Thyroid gland (tissue), 4 donors: Measurements from ENCODE around the gene LANCL3. TPM values are rescaled to one million over a fixed set of nuclear protein-coding genes. Genes with fewer than 3 reads are reported as not detected.
A peak's percentile ranks its signal among the peaks of the same experiment; 100 is the strongest.

Experiments
- DNase-seq, 2 donors: peaks; one replicate each; pipeline ENCODE4 v3.0.0-alpha.2; 2019
- H3K27ac ChIP-seq, 3 donors: fragments of 200-600 bp; sonication (generic); 1 replicate in 2 of 3; 2 replicates in 1 of 3; pipeline ENCODE4 v1.5.1; 2016 to 2019; ENCODE audit warnings: mild to moderate bottlenecking in 1 of 3, moderate library complexity in 1 of 3
- H3K27me3 ChIP-seq: fragments of 200-600 bp; sonication (generic); one replicate; pipeline ENCODE4 v1.5.1; 2019
- H3K36me3 ChIP-seq, 2 donors: fragments of 200-600 bp; sonication (generic); one replicate each; pipeline ENCODE4 v1.5.1; 2016 to 2019
- H3K4me1 ChIP-seq, 2 donors: fragments of 200-600 bp; sonication (generic); one replicate each; pipeline ENCODE4 v1.5.1; 2017 to 2019
- H3K4me3 ChIP-seq, 3 donors: fragments of 200-600 bp; sonication (generic); replicated peaks in 1 of 3; 1 replicate in 2 of 3; 2 replicates in 1 of 3; pipeline ENCODE4 v1.5.1; 2016; ENCODE audit warnings: mild to moderate bottlenecking in 1 of 3
- H3K9me3 ChIP-seq: fragments of 200-600 bp; sonication (generic); one replicate; pipeline ENCODE4 v1.5.1; 2017
- POLR2A ChIP-seq, 2 donors: fragments of 450-650 bp; IDR thresholded peaks; one replicate each; pipeline ENCODE4 v1.6.1; 2017; ENCODE audit warnings: antibody characterized with exemption in 2 of 2, mild to moderate bottlenecking in 2 of 2, moderate library complexity in 1 of 2
- WGBS, 2 donors: methylation state at CpG; one replicate each; pipeline ENCODE4 v1.1.5; 2017; 5-methylcytosine and 5-hydroxymethylcytosine counted together
- intact Hi-C: fragments of 100-400 bp; cut with DNase I; formaldehyde crosslinking; loops from one replicate; pipeline ENCODE4 v1.15.1; 2023
- total RNA-seq, 4 donors: library from RNA; depleted of rRNA; stranded (reverse); fragments of >200 nt; gene quantifications; one replicate each; pipeline ENCODE4 v1.2.3, GENCODE V29; 2016
- TF ChIP-seq, protein P1 (sequence below), 6 experiments: fragments of 200-600 bp in 3 of 6; fragments of 450-650 bp in 3 of 6; sonication (generic) in 3 of 6; IDR thresholded peaks; one replicate each; pipeline ENCODE4 v1.5.1; 2016 to 2019; ENCODE audit warnings: antibody characterized with exemption in 6 of 6, mild to moderate bottlenecking in 2 of 6, inconsistent platforms in 1 of 6, moderate library complexity in 1 of 6

Gene LANCL3
- total RNA-seq, 4 donors from 2014 or later, result 0.54 to 1.9 (median 0.94) TPM

DNA sequence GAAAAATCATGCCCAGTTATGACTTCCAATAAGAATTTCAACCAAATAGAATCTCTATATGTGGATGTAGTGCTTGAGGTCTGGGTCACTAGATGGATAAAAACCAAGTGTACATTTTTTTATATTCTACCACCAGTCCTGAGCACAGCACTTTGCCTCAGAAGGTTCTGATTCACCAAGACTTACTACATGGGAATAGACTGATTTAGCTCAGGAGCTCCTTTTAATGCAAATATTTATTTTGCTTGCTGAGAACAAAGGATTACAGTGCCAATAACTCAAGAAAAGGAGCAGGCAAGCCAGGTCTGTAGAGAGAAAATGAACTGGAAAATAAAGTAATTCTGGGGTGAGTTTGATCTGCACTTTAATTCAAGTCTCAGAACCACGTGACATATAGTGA is 107.8 kb downstream of the LANCL3 start:
- H3K36me3 ChIP-seq, result no peaks in the 10 kb centered on the region
- H3K27ac ChIP-seq, result no peak overlapping the region
- 79 to 88% methylated on average over 1 of the region's 1 CpG for WGBS, 2 donors
- H3K4me3 ChIP-seq, result no peak overlapping the region
- no peaks in the 10 kb centered on the region for H3K9me3 ChIP-seq
- DNase-seq, result no peak
- H3K27me3 ChIP-seq, result no peaks in the 10 kb centered on the region
- TF ChIP-seq, protein P1, sequence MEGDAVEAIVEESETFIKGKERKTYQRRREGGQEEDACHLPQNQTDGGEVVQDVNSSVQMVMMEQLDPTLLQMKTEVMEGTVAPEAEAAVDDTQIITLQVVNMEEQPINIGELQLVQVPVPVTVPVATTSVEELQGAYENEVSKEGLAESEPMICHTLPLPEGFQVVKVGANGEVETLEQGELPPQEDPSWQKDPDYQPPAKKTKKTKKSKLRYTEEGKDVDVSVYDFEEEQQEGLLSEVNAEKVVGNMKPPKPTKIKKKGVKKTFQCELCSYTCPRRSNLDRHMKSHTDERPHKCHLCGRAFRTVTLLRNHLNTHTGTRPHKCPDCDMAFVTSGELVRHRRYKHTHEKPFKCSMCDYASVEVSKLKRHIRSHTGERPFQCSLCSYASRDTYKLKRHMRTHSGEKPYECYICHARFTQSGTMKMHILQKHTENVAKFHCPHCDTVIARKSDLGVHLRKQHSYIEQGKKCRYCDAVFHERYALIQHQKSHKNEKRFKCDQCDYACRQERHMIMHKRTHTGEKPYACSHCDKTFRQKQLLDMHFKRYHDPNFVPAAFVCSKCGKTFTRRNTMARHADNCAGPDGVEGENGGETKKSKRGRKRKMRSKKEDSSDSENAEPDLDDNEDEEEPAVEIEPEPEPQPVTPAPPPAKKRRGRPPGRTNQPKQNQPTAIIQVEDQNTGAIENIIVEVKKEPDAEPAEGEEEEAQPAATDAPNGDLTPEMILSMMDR (IDR thresholded peaks at IDR 0.05), result no peak
- TF ChIP-seq POLR2A (IDR thresholded peaks at IDR 0.05), result no peak
- intact Hi-C loops, result no loop called here
- no peaks in the 10 kb centered on the region for H3K4me1 ChIP-seq

- Histone ChIP-seq H3K4me3 (no peak overlapping the region), H3K27ac (no peak overlapping the region), H3K9me3 (no peaks in the 10 kb centered on the region), H3K4me1 (no peaks in the 10 kb centered on the region), H3K27me3 (no peaks in the 10 kb centered on the region), H3K36me3 (no peaks in the 10 kb centered on the region)
- intact Hi-C loops, result no loop called here
- WGBS, 2 donors, result 89 to 100% methylated on average over 1 of the region's 1 CpG
- DNase-seq, result no peak
- TF ChIP-seq, protein P1 (IDR thresholded peaks at IDR 0.05), result no peak
- no peak for TF ChIP-seq POLR2A (IDR thresholded peaks at IDR 0.05)
Observed at GRCh38 chrX:37679888-37680287, 108.4 kb downstream of the LANCL3 start.

DNA sequence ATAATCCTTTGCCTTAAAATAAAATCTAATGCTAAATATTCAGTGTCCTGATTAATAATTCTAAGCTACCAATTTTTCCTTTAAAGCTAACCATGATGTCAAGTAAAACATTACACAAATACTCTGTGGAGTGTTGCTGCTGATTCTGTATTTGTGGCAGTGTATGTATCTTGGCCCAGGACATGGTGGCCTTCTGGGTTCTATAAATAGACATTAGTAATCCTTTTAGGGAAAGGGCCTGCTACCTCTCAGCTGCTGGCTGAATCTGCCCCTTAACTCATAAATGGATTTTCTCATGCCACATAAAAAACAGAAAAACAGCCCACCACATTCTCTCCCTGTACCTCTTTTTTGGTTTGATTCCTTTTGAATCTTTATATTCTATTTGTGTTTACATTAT is 113.0 kb downstream of the LANCL3 start:
- TF ChIP-seq POLR2A (IDR thresholded peaks at IDR 0.05), result no peak
- TF ChIP-seq, protein P1 (IDR thresholded peaks at IDR 0.05), result no peak
- Histone ChIP-seq H3K4me3 (no peak overlapping the region), H3K36me3 (no peaks in the 10 kb centered on the region), H3K9me3 (no peaks in the 10 kb centered on the region), H3K4me1 (no peaks in the 10 kb centered on the region), H3K27ac (no peak overlapping the region), H3K27me3 (no peaks in the 10 kb centered on the region)
- intact Hi-C loops, result no loop called here
- DNase-seq, result no peak

GRCh38 chrX:37684973-37685372 is 113.5 kb downstream of the LANCL3 start:
- H3K27ac ChIP-seq, result no peak overlapping the region
- H3K27me3 ChIP-seq, result no peaks in the 10 kb centered on the region
- no peaks in the 10 kb centered on the region for H3K4me1 ChIP-seq
- TF ChIP-seq, protein P1 (IDR thresholded peaks at IDR 0.05), result no peak
- DNase-seq, result no peak
- 80 to 86% methylated on average over 3 of the region's 3 CpGs for WGBS, 2 donors
- intact Hi-C loops, result no loop called here
- H3K36me3 ChIP-seq, result no peaks in the 10 kb centered on the region
- H3K9me3 ChIP-seq, result no peaks in the 10 kb centered on the region
- no peak overlapping the region for H3K4me3 ChIP-seq

GRCh38 chrX:37685381-37686359 is 114.2 kb downstream of the LANCL3 start, which contains the start of gene XK:
Gene XK, plus strand, starts transcription at chrX:37685791. Its CDS starts 171 bp downstream, at chrX:37685962.
- Histone ChIP-seq H3K27me3 (no peaks in the 10 kb centered on the region), H3K4me3 (peak within 1 kb of the TSS; percentile 8 to 40 (median 9)), H3K9me3 (no peaks in the 10 kb centered on the region), H3K27ac (no peak within 1 kb of the TSS), H3K4me1 (no peaks in the 10 kb centered on the region), H3K36me3 (no peaks in the 10 kb centered on the region)
- 22% methylated on average over 11 of the region's 100 CpGs; no CpG with 5 or more reads in 1 of the 2 donors for WGBS, 2 donors
- intact Hi-C loops, result no loop called here
- peak in 1 of 2 donors; percentile 37 for TF ChIP-seq POLR2A (IDR thresholded peaks at IDR 0.05)
- TF ChIP-seq, protein P1 (IDR thresholded peaks at IDR 0.05), result no peak
- DNase-seq, result peak; percentile 51 to 54
